ENCODE data around the gene EXOSC6. TPM values are rescaled to one million over a fixed set of nuclear protein-coding genes. Genes with fewer than 3 reads are reported as not detected.
A peak's percentile ranks its signal among the peaks of the same experiment; 100 is the strongest.
"Not testable (repeated sequence)": the region's sequence is repeated elsewhere in the genome, so short reads cannot be mapped to it uniquely, and the experiment has no call there.

EXOSC6 gene
- total RNA-seq (2014; rRNA removed; shearing (Covaris generic)) = 32.1 and 35.0 TPM in 2 replicates

GRCh38 chr16:70251629-70252354 is at the start of gene EXOSC6:
Gene EXOSC6, minus strand, starts transcription at chr16:70251940. Its CDS starts 40 bp downstream, at chr16:70251900.
- H3K9me3 ChIP-seq (replicated peaks) = 0 out of 2 replicates have a peak, but pooled peaks cover 2% of the 10 kb centered on the region
- peak within 1 kb of the TSS; percentile 56; the same call in 1 of the 2 replicates for H3K27ac ChIP-seq
- H3K27me3 ChIP-seq (replicated peaks) = no peaks in the 10 kb centered on the region
- DNase-seq (ENCODE audit: low read depth in 1 of 2, low spot score in 2 of 2) = peak; percentile 73 to 83
- H3K4me1 ChIP-seq (replicated peaks) = peaks cover 18% of the 10 kb centered on the region
- peaks cover 67% of the 10 kb centered on the region for H3K36me3 ChIP-seq
- H3K4me3 ChIP-seq = peak within 1 kb of the TSS; percentile 60

DNA sequence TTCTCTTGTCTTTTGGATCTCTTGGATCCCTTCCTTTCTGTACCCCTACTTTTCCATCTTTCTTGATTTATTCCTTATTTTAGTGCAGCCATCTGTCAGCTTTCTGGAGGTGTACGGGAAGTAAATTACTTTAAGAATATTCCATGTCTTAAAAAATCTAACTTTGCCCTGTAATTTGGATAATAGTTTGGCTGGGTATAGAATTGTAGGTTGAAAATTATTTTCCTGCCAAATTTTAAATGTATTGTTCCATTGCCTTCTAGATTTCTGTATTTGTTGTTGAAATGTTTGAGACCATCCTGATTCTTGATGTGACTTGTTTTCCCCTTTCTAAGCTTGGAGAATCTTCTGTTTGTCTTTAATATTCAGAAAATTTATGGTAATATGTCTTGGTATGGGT is 49.4 kb upstream of the EXOSC6 start:
- DNase-seq (ENCODE audit: low read depth in 1 of 2, low spot score in 2 of 2) = no peak
- H3K27ac ChIP-seq = no peak overlapping the region
- peaks cover 6% of the 10 kb centered on the region for H3K9me3 ChIP-seq (replicated peaks)
- H3K4me3 ChIP-seq = no peak overlapping the region
- peaks cover 24% of the 10 kb centered on the region for H3K36me3 ChIP-seq
- peaks cover 9% of the 10 kb centered on the region for H3K4me1 ChIP-seq (replicated peaks)
- H3K27me3 ChIP-seq (replicated peaks) = no peaks in the 10 kb centered on the region

- H3K9me3 ChIP-seq (replicated peaks) = peaks cover 6% of the 10 kb centered on the region
- H3K4me1 ChIP-seq (replicated peaks) = peaks cover 9% of the 10 kb centered on the region
- peak within 1 kb of the TSS; percentile 70 for H3K27ac ChIP-seq
- DNase-seq (ENCODE audit: low read depth in 1 of 2, low spot score in 2 of 2) = peak; percentile 55 to 73
- H3K27me3 ChIP-seq (replicated peaks) = no peaks in the 10 kb centered on the region
- H3K4me3 ChIP-seq = peak within 1 kb of the TSS; percentile 60
- peaks cover 22% of the 10 kb centered on the region for H3K36me3 ChIP-seq
Observed at GRCh38 chr16:70298988-70299938, 47.5 kb upstream of the EXOSC6 start, which contains the start of gene DDX19B. Gene DDX19B, plus strand, starts transcription at chr16:70299186. Its CDS starts 112 bp downstream, at chr16:70299298.

GRCh38 chr16:70295634-70296033 is 43.9 kb upstream of the EXOSC6 start:
- Histone ChIP-seq H3K4me1 (replicated peaks) (peaks cover 10% of the 10 kb centered on the region), H3K36me3 (peaks cover 8% of the 10 kb centered on the region), H3K27ac (no peak overlapping the region), H3K9me3 (replicated peaks) (no peaks in the 10 kb centered on the region), H3K4me3 (no peak overlapping the region), H3K27me3 (replicated peaks) (no peaks in the 10 kb centered on the region)
- DNase-seq (ENCODE audit: low read depth in 1 of 2, low spot score in 2 of 2) = no peak

GRCh38 chr16:70294385-70295025 is 42.8 kb upstream of the EXOSC6 start:
- Histone ChIP-seq H3K4me3 (no peak overlapping the region), H3K27ac (no peak overlapping the region), H3K9me3 (replicated peaks) (no peaks in the 10 kb centered on the region), H3K27me3 (replicated peaks) (no peaks in the 10 kb centered on the region), H3K36me3 (0 out of 2 replicates have a peak, but pooled peaks cover 2% of the 10 kb centered on the region), H3K4me1 (replicated peaks) (peaks cover 18% of the 10 kb centered on the region)
- no peak for DNase-seq (ENCODE audit: low read depth in 1 of 2, low spot score in 2 of 2)

GRCh38 chr16:70292148-70292547 is 40.4 kb upstream of the EXOSC6 start:
- H3K27ac ChIP-seq; H3K4me3 ChIP-seq; H3K27me3 ChIP-seq (replicated peaks); H3K9me3 ChIP-seq (replicated peaks); DNase-seq (ENCODE audit: low read depth in 1 of 2, low spot score in 2 of 2): not testable (repeated sequence)
- peaks cover 17% of the 10 kb centered on the region for H3K36me3 ChIP-seq
- peaks cover 18% of the 10 kb centered on the region for H3K4me1 ChIP-seq (replicated peaks)

DNA sequence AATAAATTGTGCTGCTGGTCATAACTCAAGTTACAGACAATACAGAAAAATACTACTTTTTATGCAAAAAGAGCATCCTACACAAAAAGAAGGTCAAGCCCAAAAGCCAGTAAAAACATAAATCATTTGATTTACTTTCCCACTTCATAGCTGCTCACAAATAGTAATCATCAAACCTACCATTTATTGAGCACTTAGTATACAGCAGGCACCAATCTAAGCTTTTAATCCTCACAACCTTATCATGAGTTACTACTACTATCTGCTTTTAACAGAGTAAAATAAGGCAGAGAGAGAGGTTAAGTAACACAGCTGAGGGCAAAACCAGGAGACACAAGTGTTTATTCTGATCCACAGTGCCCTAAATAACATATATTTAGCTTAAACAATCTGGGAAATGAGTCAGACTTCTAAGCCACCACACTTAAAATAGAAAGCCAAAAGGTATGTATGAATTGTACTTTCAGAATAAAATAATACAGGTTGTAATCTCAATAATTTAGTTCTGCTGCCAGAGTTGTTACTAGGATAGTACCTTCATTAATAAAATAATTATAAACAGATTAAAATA is 39.3 kb upstream of the EXOSC6 start:
- Histone ChIP-seq H3K27ac (no peak overlapping the region), H3K27me3 (replicated peaks) (no peaks in the 10 kb centered on the region), H3K4me3 (no peak overlapping the region), H3K4me1 (replicated peaks) (peaks cover 18% of the 10 kb centered on the region), H3K9me3 (replicated peaks) (no peaks in the 10 kb centered on the region), H3K36me3 (peaks cover 26% of the 10 kb centered on the region)
- peak in 1 of 2 experiments; percentile 12 for DNase-seq (ENCODE audit: low read depth in 1 of 2, low spot score in 2 of 2)

DNA sequence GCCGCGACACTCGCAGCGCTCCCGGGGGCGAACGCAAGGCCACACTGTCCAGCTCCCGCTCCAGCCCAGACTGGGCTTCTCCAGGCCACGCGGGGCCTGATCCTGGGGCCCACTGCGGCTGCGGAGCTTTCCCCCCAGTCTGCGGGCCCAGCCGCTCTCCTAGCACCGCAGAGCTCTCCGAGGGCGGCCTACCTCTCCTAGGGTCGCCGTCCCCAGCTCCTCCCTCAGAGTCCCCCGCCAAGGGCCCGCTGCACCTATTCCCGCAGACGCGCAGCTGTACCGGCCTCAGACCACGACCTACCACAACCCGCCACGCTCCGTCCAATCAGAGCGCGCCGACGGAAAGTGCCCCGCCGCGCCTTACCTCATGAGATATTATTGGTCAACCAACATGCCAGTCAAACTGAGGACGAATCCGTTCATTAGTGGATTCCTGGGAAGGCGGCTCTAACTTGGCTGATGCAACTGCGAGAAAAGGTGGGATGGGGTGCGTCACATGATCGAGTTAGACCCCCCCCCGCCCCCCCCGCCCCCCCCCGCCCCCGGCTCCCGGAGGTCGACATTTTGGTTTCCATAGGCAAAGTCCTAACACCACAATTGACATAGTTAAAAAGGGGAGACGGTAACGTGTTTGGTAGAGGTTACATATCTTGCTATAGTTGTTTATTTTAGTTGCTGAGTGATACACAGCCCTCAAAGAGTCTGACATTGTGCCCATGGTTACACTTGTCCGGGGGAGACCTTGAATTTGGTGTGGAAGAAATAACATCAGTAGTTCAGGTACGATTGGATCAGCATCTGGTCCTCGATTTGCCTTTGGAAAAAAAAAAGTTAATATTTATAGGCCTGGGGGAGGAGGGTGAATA is 37.7 kb upstream of the EXOSC6 start, which contains the start of gene AARS1:
AARS1 (minus strand) TSS at position 278 of the 866 bp plus-strand sequence. CDS start 6,743 bp downstream, outside the sequence.
- Histone ChIP-seq H3K27ac (peak within 1 kb of the TSS; percentile 96), H3K36me3 (peaks cover 41% of the 10 kb centered on the region), H3K27me3 (replicated peaks) (no peaks in the 10 kb centered on the region), H3K4me3 (peak within 1 kb of the TSS; percentile 76), H3K4me1 (replicated peaks) (peaks cover 18% of the 10 kb centered on the region), H3K9me3 (replicated peaks) (no peaks in the 10 kb centered on the region)
- DNase-seq (ENCODE audit: low read depth in 1 of 2, low spot score in 2 of 2) = peak; percentile 98 to 99

DNA sequence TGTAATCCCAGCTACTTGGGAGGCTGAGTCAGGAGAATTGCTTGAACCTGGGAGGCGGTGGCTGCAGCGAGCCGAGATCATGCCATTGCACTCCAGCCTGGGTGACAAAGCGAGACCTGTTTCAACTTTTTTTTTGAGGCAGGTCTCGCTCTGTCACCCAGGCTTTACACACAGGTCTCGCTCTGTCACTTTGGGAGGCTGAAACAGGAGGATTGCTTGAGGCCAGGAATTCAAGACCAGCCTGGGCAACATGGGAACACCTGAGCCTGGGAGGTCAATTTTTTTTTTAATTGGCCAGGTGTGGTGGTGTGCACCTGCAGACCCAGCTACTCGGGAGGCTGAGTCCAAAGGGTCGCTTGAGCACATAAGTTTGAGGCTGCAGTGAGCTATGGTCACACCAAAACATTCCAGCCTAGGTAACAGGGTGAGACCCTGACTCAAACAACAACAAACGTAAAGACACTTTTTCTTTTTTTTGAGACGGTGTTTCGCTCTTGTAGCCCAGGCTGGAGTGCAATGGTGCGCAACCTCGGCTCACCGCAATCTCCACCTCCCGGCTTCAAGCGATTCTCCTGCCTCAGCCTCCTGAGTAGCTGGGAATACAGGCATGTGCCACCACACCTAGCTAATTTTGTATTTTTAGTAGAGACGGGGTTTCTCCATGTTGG is 35.7 kb upstream of the EXOSC6 start:
- not testable (repeated sequence) for H3K27ac ChIP-seq; H3K9me3 ChIP-seq (replicated peaks); H3K27me3 ChIP-seq (replicated peaks); DNase-seq (ENCODE audit: low read depth in 1 of 2, low spot score in 2 of 2)
- Histone ChIP-seq H3K36me3 (peaks cover 61% of the 10 kb centered on the region), H3K4me3 (peak overlapping the region; percentile 76), H3K4me1 (replicated peaks) (peaks cover 18% of the 10 kb centered on the region)

DNA sequence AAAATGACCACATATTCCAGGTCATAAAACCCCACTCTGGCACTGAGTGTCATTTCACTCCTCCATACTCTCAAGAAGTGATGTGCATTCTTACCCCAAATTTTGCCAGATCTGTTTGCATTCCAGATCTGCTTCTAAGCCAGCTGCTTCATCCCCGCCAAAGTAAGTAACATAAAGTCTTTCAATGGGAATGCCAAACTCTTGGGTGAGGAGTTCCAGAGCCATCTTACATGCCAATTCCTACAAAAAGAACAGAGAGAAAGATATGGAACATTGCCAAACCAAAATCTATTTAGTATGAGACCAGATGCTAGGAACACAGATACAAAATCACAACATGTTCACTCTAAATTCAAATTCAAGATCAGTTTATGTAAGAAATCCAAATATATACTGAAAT is 24.7 kb upstream of the EXOSC6 start:
- Histone ChIP-seq H3K9me3 (replicated peaks) (no peaks in the 10 kb centered on the region), H3K27me3 (replicated peaks) (no peaks in the 10 kb centered on the region), H3K4me1 (replicated peaks) (no peaks in the 10 kb centered on the region), H3K27ac (no peak overlapping the region), H3K36me3 (peaks cover 93% of the 10 kb centered on the region), H3K4me3 (no peak overlapping the region)
- DNase-seq (ENCODE audit: low read depth in 1 of 2, low spot score in 2 of 2) = no peak

GRCh38 chr16:70271696-70272095 is 20.0 kb upstream of the EXOSC6 start:
- Histone ChIP-seq H3K27me3 (replicated peaks) (no peaks in the 10 kb centered on the region), H3K27ac (no peak overlapping the region), H3K4me1 (replicated peaks) (no peaks in the 10 kb centered on the region), H3K36me3 (peaks cover 94% of the 10 kb centered on the region), H3K4me3 (no peak overlapping the region), H3K9me3 (replicated peaks) (no peaks in the 10 kb centered on the region)
- no peak for DNase-seq (ENCODE audit: low read depth in 1 of 2, low spot score in 2 of 2)

DNA sequence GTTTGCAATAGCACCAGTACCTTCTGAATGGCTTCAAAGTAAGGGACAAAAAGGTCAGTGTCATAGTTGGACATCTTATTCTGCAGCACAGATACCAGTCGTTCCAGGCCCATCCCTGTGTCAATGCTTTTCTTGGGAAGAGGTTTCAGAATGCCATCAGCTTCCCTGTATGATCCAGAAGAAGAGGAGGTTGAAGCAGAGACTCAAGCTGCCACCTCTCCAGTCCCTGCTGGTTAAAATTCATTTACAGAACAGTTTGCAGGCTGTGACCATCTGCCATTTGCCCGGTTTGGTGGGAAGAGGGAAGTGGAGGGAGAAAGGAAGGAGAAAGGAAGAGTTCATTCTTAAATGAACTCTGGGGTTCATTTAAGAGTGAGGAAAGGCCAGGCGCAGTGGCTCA is 18.4 kb upstream of the EXOSC6 start:
- no peak overlapping the region for H3K4me3 ChIP-seq
- DNase-seq (ENCODE audit: low read depth in 1 of 2, low spot score in 2 of 2) = no peak
- H3K4me1 ChIP-seq (replicated peaks) = no peaks in the 10 kb centered on the region
- H3K27ac ChIP-seq = no peak overlapping the region
- H3K36me3 ChIP-seq = peaks cover 95% of the 10 kb centered on the region
- H3K27me3 ChIP-seq (replicated peaks) = no peaks in the 10 kb centered on the region
- no peaks in the 10 kb centered on the region for H3K9me3 ChIP-seq (replicated peaks)
